AG04449 (cell line): Measurements from ENCODE around the gene RABEP2.

Experiments used
- CTCF ChIA-PET: fragments of 350-600 bp; formaldehyde crosslinking; extraction: SDS; loops from one replicate; lab custom pipeline; 2021; ENCODE audit warnings: antibody characterized with exemption; lab: Yijun Ruan, JAX
- POLR2A ChIA-PET: fragments of 400-600, 350-600 bp; formaldehyde crosslinking; extraction: SDS; loops from one replicate; lab custom pipeline; 2020; ENCODE audit warnings: antibody characterized with exemption, inconsistent platforms; lab: Yijun Ruan, JAX
- DNase-seq: peaks from one replicate; pipeline ENCODE4 v3.0.0-alpha.2; 2010; ENCODE audit warnings: low read depth, low spot score
- H3K4me3 ChIP-seq: 2 replicates; pipeline ENCODE4 v1.5.1; 2011; ENCODE audit warnings: low read depth, mild to moderate bottlenecking, control low read depth, low read length
- TF ChIP-seq, protein P1 (sequence below): IDR thresholded peaks from one replicate; pipeline ENCODE4 v1.5.1; 2011; ENCODE audit warnings: mild to moderate bottlenecking, moderate library complexity, low read length, control low read depth, inconsistent platforms; ENCODE audit not compliant: insufficient read depth; ENCODE audit errors: missing control alignments

Gene RABEP2

DNA sequence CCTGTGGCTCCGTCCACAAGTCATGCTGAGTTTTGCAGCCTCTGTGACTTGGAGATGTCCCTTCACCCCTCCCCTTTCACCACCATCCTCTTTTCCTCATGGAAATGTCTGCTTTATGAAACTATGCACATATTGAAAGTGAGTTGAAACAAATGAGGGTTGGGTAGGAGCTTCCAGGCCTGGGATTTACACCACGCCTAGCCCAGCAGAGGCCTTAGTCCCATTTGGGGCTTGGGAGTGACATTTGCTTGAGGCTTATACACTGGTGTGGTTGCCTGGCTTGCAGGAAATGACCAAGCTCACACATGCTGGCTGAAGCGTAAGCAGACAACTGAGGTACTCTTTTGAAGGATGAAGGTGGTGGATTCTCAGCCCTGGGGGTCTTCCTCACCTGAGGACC is 39.0 kb upstream of the RABEP2 start:
- POLR2A ChIA-PET, result no interaction called here
- H3K4me3 ChIP-seq, result no peak overlapping the region
- CTCF ChIA-PET, result interaction anchor here (1.0 kb wide), 1 partner anchor 10 kb away, joined by 4 read pairs; no protein-coding TSS in a partner anchor
- DNase-seq, result no peak
- TF ChIP-seq, protein P1, sequence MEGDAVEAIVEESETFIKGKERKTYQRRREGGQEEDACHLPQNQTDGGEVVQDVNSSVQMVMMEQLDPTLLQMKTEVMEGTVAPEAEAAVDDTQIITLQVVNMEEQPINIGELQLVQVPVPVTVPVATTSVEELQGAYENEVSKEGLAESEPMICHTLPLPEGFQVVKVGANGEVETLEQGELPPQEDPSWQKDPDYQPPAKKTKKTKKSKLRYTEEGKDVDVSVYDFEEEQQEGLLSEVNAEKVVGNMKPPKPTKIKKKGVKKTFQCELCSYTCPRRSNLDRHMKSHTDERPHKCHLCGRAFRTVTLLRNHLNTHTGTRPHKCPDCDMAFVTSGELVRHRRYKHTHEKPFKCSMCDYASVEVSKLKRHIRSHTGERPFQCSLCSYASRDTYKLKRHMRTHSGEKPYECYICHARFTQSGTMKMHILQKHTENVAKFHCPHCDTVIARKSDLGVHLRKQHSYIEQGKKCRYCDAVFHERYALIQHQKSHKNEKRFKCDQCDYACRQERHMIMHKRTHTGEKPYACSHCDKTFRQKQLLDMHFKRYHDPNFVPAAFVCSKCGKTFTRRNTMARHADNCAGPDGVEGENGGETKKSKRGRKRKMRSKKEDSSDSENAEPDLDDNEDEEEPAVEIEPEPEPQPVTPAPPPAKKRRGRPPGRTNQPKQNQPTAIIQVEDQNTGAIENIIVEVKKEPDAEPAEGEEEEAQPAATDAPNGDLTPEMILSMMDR, result no peak

DNA sequence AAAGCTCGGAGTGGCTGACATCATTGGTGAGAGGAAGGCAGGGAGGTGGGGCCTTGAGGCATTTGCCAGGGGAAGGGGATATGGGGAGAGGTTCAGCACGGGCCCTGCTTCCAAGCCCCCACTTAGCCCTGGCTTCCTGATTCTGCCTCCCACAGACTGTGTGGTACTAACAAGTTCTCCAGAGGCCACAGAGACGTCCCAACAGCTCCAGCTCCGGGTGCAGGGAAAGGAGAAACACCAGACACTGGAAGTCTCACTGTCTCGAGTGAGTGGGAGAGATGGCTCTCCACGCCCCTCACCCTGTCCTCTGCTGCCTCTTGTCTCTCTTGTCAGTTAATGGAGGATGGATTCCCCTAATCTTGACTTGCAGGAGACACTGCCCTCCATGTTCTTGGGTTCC is 33.8 kb upstream of the RABEP2 start:
- ChIA-PET CTCF (interaction anchor here (1.2 to 1.4 kb wide), 3 partner anchors 10 to 15 kb away, joined by 3 to 5 read pairs (median 5); no protein-coding TSS in a partner anchor), POLR2A (no interaction called here)
- DNase-seq, result no peak
- TF ChIP-seq, protein P1, result no peak
- H3K4me3 ChIP-seq, result no peak overlapping the region

DNA sequence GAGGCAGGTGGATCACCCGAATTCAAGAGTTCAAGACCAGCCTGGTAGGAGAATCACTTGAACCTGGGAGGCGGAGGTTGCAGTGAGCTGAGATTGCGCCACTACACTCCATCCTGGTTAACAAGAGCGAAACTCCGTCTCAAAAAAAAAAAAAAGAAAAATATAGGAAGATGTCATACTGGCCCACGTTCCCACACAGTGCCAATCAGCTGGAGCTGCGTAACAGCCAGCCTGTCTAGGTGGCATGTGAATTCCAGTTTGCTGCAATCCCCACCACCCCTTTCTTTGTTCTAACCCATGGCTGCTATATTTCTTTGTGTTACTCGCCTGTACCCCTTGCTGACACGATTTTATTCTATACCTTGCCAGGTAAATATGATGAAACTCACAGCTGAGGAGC is 33.2 kb upstream of the RABEP2 start:
- no peak overlapping the region for H3K4me3 ChIP-seq
- ChIA-PET POLR2A (no interaction called here), CTCF (interaction anchor here (1.2 to 1.4 kb wide), 3 partner anchors 10 to 16 kb away, joined by 3 to 5 read pairs (median 5); no protein-coding TSS in a partner anchor)

DNA sequence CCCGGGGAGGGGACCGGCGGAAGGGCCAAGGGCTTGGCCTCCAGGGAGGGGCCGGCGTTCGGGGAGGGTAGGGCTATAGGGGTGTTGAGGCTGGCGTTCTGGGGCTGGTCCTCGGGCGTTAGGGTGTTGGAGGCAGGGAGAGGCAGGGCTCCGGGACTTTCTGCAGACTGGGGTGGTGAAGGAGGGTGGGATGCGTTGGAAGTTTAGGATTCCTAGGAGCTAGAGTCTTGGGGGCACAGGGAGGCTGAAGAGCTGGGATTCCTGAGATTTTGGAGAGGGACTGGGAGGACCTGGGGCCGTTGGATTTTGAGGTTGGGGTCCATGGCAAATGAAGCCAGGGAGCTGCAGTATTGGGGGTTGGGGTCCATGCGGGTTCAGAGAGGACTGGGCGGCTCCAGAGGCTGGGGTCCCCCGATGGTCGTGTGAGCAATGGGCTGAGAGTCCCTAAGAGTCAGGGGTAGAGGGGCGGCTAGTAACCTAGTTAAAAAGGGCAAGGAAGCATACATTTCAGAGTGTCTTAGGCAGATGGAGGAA is 26.4 kb upstream of the RABEP2 start:
- DNase-seq, result no peak
- POLR2A ChIA-PET, result no interaction called here
- H3K4me3 ChIP-seq, result peak overlapping the region; percentile 79
- CTCF ChIA-PET, result interaction anchor here (0.6 to 2.6 kb wide), 3 partner anchors 18 to 22 kb away, joined by 3 to 15 read pairs (median 6); partner anchors contain the start of gene SPNS1
- TF ChIP-seq, protein P1, result no peak

More for the DNA sequence above, 33.2 kb upstream of the RABEP2 start:
- no peak for DNase-seq
- TF ChIP-seq, protein P1, result no peak

DNA sequence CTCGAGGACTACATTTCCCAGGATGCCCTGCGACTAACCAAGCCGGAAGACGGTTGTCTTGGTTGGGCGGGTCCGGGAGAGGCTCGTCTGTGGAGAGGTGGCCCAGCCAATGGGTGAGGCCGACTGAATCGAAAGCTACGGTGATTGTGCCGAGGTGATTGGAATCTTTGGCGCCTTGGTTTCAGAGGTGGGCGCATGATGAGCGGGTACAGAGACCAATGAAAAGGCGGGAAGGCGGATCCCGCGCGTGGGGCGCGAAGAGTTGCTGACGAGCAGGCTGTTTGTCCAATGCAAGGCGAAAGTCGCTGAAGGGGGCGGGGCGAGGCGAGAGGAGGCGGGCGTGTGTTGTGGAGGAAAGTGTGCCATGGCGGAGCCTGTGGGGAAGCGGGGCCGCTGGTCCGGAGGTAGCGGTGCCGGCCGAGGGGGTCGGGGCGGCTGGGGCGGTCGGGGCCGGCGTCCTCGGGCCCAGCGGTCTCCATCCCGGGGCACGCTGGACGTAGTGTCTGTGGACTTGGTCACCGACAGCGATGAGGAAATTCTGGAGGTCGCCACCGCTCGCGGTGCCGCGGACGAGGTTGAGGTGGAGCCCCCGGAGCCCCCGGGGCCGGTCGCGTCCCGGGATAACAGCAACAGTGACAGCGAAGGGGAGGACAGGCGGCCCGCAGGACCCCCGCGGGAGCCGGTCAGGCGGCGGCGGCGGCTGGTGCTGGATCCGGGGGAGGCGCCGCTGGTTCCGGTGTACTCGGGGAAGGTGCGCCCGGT is 25.8 kb upstream of the RABEP2 start, which contains the start of gene NFATC2IP:
TSS of gene NFATC2IP (plus strand) at position 290 of the 762 bp plus-strand sequence. CDS start at position 365, 75 bp downstream.
- CTCF ChIA-PET, result interaction anchor here (0.7 to 2.0 kb wide), 3 partner anchors 20 to 24 kb away, joined by 3 to 6 read pairs (median 4); partner anchors contain the start of gene SPNS1
- DNase-seq, result peak; percentile 99
- TF ChIP-seq, protein P1, result no peak
- POLR2A ChIA-PET, result interaction anchor here (0.6 to 0.9 kb wide), 2 partner anchors 26 to 71 kb away, joined by 3 read pairs; partner anchors contain the start of gene RABEP2
- H3K4me3 ChIP-seq, result peak within 1 kb of the TSS; percentile 79

DNA sequence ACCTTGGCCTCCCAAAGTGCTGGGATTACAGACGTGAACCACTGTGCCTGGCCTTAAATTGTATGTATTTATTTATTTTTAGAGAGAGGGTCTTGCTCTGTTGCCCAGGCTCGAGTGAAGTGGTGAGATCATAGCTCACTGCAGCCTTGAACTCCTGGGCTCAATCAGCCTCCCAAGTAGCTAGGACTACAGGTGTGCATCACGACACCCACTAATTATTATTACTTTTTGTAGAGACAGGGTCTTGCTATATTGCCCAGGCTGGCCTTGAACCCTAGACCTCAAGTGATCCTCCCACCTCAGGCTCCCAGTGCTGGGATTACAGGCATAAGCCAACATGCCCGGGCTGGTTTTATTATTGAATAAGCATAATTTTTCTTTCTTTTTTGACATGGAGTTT is 21.6 kb upstream of the RABEP2 start:
- POLR2A ChIA-PET, result no interaction called here
- TF ChIP-seq, protein P1, result no peak
- no peak overlapping the region for H3K4me3 ChIP-seq
- no peak for DNase-seq
- CTCF ChIA-PET, result interaction anchor here (0.9 to 2.7 kb wide), 7 partner anchors 18 to 397 kb away, joined by 3 to 13 read pairs (median 5); partner anchors contain the start of gene TUFM
